ENCODE data around the gene BMP7. TPM values are rescaled to one million over a fixed set of nuclear protein-coding genes. Genes with fewer than 3 reads are reported as not detected.

The BMP7 gene
- total and polyA plus RNA-seq, 2 of the 8 experiments (the other 6 are each of a cell fraction or from before 2014, with no cell fraction given): 9.2 to 14.7 TPM

GRCh38 chr20:57169162-57169561 lies 97.3 kb downstream of the BMP7 start (continued):
- no peak for TF ChIP-seq CHD7 (IDR thresholded peaks at IDR 0.05; ENCODE audit: insufficient replicate concordance, low read length)
- TF ChIP-seq POU5F1 (IDR thresholded peaks at IDR 0.05; ENCODE audit: low read depth, low read length): no peak
- no peak for TF ChIP-seq TAF1 (IDR thresholded peaks at IDR 0.05; ENCODE audit: low read depth, low read length)
- TF ChIP-seq CTBP2 (IDR thresholded peaks at IDR 0.05; ENCODE audit: borderline replicate concordance, insufficient read depth, insufficient read length, low read length): no peak
- TF ChIP-seq, protein P1, sequence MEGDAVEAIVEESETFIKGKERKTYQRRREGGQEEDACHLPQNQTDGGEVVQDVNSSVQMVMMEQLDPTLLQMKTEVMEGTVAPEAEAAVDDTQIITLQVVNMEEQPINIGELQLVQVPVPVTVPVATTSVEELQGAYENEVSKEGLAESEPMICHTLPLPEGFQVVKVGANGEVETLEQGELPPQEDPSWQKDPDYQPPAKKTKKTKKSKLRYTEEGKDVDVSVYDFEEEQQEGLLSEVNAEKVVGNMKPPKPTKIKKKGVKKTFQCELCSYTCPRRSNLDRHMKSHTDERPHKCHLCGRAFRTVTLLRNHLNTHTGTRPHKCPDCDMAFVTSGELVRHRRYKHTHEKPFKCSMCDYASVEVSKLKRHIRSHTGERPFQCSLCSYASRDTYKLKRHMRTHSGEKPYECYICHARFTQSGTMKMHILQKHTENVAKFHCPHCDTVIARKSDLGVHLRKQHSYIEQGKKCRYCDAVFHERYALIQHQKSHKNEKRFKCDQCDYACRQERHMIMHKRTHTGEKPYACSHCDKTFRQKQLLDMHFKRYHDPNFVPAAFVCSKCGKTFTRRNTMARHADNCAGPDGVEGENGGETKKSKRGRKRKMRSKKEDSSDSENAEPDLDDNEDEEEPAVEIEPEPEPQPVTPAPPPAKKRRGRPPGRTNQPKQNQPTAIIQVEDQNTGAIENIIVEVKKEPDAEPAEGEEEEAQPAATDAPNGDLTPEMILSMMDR (IDR thresholded peaks at IDR 0.05; ENCODE audit: control extremely low read depth in 1 of 3, insufficient read depth in 1 of 3, low read depth in 1 of 3, low read length in 3 of 3): no peak
- no peak for TF ChIP-seq BRCA1 (IDR thresholded peaks at IDR 0.05; ENCODE audit: low read depth, low read length)
- TF ChIP-seq CHD2 (IDR thresholded peaks at IDR 0.05; ENCODE audit: low read length): no peak
- no peak for TF ChIP-seq BCL11A (IDR thresholded peaks at IDR 0.05; ENCODE audit: low read depth in 2 of 2, low read length in 2 of 2)
- no peak for TF ChIP-seq ASH2L (IDR thresholded peaks at IDR 0.05; ENCODE audit: low read length)
- TF ChIP-seq SRF (IDR thresholded peaks at IDR 0.05; ENCODE audit: low read depth, low read length): no peak

All from H1 (cell line).